ENCODE measurements around the gene MS4A7.
"Not testable (repeated sequence)": the region's sequence is repeated elsewhere in the genome, so short reads cannot be mapped to it uniquely, and the experiment has no call there.

Gene MS4A7

GRCh38 chr11:60378354-60378753 is at the start of gene MS4A7:
Gene MS4A7, plus strand, starts transcription at chr11:60378532. Its CDS starts 4,610 bp downstream, at chr11:60383142.
- no peak for DNase-seq

GRCh38 chr11:60332846-60333245 is 45.5 kb upstream of the MS4A7 start:
- DNase-seq, result no peak

DNA sequence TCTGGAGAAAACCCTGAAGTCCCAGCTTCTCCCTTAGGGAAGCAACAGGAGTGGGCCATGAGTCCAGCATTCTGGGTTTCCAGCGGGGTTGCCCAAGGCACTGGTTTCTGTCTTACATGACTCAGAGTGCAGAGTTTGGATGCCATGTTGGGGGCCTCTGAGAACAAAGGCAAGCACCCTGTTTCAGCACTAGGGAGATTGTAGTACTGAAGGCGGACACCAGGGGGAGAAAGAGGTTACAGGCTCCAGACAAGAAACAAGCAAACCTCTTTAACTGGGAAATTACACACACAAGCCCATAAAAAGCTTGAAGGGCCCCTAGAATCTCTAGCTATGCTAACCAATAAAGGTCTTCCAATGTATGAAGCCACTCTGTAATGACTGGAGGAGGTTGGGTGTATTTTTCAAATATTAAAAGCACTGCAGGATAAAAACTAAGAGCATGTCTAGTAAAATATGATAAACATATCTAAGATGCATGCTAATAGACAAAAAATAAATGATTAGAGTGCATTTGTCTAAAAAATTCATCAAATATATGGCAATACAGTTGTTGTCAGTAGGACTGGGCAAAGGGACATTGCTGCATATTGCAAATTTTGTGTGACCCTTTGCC is 44.2 kb upstream of the MS4A7 start:
- DNase-seq, result peak; percentile 19

- DNase-seq, result no peak
Measured at GRCh38 chr11:60336767-60337391, 41.5 kb upstream of the MS4A7 start.

DNA sequence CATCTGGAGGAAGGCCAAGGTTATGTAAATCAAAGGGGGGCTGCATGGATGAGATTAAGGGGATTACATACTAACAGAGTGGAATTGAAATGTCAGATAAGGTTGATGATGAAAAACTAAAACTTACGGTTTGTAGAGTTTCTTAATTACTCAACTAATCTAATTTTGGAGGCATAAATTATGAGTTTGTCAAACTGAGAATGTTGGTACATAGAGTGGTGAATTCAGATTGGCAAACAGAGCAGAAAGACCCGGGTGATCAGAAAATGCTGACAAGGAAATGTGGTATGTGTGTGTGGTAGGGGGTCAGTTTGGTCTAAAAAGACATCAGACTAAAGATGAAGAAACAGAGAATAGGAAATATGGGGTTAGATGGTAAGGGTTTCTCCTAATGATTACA is 40.3 kb upstream of the MS4A7 start:
- DNase-seq, result no peak

- no peak for DNase-seq
Measured at GRCh38 chr11:60339356-60339755, 39.0 kb upstream of the MS4A7 start.

DNA sequence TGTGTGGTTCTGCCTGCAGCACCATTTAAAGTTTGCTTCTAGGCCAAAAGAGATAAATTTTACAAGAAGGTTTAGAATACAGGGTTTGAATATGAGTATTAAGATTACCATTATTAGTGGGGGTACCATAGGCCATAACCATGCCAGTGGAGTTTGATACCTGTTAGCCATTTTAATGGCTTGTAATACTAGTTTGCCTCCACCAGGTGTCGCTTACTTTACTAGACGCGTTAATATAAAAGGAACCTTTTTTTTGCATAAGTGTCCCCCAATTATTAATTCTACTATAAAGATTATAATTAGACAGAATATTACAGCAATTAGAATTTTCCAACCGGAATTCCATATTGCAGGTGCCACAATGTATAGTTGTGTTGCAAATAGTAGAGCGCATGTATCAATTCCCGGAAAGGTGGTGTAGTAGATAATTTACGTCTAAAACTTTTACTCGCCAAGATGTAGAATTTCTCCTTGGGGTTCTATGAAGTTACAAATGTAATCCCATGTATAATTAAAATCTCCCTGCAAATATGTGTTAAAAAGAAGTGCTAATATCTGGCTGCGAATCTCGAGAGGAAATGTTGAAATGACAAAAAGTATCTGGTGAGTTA is 35.1 kb upstream of the MS4A7 start:
- DNase-seq, result no peak

GRCh38 chr11:60344146-60344545 is 34.2 kb upstream of the MS4A7 start:
- DNase-seq, result no peak

- DNase-seq, result no peak
Measured at GRCh38 chr11:60345489-60345888, 32.8 kb upstream of the MS4A7 start.

- no peak for DNase-seq
Measured at GRCh38 chr11:60347084-60347797, 31.1 kb upstream of the MS4A7 start.

DNA sequence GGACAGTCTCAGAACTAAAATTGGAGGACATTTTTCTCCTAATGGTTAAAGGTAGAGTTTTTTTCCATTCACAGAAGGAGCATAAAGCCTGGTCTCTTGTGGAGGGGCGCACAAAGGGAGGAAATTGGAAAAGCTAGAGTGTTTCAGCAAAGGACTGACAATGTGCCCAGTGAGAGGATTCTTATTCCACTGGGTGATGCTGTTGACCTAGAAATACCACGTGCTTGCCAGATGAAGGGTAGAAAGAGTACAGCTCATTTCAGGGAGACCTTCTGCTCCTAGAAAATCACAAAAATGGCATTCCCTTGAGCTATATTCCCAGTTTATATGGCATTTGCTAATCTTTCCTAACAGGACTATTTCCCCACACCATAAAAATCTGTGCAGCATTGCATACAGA is 30.2 kb upstream of the MS4A7 start:
- DNase-seq, result no peak

DNA sequence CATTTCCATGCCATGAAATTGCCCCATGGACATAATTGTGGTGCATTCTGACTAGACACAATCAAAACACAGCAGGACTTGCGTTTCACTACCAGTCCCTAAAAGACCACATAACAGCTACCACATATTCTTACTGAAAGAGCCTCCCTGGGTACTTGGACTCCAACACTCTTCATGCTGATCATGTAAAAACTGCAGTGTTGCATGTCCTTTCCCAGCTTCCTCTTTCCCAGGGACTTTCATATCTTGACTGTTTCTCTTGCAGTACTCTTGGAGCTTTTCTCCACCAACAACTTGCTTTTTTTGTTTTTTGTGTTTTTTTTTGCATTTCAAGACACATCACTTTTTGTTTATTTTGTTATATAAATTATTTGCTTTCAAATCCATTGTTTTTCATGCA is 28.3 kb upstream of the MS4A7 start:
- DNase-seq, result no peak

- DNase-seq, result no peak
Measured at GRCh38 chr11:60357771-60358170, 20.6 kb upstream of the MS4A7 start.

DNA sequence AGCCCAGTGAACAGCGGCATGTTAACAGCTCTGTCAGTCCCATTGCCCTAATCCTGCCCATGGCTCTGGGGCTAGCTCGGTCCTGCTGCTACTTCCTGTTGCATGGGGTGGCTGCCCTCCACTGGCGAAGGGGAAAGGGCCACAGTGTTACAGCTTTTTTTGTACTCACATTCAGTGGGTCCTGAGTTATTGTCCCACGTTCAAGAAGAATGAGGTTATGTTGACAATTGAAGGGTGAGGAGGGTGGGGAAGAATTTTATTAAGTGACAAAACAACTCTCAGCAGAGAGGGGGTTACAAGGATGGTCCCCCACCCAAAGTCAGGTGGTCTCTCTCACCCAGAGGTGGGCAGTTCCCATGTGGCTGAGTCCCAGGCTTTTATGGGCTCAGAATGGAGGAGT is 17.7 kb upstream of the MS4A7 start:
- no peak for DNase-seq

- no peak for DNase-seq
Measured at GRCh38 chr11:60362241-60362640, 16.1 kb upstream of the MS4A7 start.

DNA sequence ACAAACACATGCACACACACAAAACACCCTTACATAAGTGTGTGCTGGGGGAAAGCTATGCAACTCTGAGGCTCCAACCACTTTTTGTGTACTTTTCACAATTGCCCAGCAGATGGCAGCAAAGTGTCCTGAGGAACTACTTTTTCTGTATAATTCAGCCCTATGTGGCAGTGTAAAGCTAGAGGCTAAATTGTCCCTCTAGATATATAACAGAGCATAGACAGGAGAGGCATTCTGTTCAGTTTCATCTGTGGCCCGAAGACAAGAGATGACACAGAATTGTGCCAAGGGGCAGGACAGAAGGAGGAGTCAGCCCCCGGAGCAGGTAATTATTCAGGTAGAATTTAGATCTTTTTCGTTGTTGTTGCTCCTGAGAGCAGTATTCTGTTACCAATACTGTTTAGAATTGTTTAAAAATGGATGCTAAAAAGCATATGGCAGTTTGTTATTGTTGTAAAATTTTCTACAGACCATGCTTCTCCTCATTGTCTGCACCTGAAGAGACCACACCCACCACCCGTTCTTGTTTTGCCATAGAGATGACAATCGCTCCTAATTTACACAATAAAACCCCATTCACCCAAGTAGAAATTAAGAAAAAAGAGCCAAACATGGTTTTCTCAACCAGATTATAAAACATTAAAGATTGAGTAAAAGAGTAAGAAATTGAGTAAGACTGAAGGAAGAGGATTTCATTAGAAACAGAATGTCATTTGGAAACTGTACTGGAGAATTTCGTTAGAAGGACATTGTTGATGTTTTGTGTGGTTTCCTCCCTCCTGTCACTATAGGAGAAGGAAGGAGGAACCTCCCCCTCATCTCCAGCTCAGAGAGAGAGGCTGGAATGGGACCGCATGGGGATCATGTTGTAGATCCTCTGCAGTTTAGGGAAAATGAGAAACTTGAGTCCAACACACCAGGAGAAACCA is 14.5 kb upstream of the MS4A7 start:
- DNase-seq, result peak; percentile 12

DNA sequence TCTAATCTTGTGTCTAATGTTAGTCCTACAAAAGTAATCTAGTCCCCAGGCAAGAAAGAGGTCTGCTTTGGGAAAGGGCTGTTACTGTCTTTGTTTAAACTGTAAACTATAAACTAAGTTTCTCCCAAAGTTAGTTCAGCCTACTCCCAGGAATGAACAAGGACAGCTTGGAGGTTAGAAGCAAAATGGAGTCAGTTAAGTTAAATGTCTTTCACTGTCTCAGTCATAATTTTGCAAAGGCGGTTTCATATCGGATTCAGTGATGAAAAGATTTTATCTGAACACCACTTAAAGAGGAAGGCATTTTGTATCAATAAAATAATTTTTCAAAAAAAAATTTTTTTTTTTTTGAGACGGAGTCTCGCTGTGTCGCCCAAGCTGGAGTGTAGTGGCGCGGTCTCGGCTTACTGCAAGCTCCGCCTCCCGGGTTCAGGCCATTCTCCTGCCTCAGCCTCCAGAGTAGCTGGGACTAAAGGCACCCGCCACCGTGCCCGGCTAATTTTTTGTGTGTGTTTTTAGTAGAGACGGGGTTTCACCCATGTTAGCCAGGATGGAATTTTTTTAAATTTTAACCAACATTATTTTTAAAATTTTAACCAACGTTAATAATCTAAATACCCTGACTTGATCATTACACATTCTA is 11.9 kb upstream of the MS4A7 start:
- DNase-seq, result not testable (repeated sequence)

GRCh38 chr11:60367009-60367408 is 11.3 kb upstream of the MS4A7 start:
- no peak for DNase-seq

- no peak for DNase-seq
Measured at GRCh38 chr11:60367896-60368295, 10.4 kb upstream of the MS4A7 start.

DNA sequence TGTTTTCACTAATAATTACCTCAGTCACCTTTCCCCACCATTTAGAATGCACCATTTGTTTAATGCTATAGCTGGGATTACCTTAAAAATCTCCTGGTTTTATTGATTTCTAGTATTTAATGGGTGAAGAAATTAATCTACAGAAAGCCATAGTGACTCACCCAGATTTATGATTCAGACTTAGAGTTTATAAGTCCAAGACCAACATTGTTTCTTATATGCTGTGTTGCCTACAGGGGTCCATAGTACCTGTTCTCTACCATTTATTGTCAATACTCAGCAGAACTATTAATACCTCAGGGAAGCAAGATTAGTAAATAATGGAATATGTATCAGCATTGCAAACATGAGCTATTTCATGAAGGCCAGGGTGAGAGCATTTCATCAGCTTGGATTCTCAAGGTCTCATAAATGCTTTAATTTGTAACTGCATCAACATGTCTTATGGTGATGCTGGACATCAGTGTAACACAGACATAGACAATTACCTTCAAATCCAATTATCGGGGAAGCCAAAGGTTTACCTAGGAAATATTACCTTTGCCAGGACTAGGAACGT is 8.0 kb upstream of the MS4A7 start:
- no peak for DNase-seq

- DNase-seq, result no peak
Measured at GRCh38 chr11:60370811-60371298, 7.5 kb upstream of the MS4A7 start.

DNA sequence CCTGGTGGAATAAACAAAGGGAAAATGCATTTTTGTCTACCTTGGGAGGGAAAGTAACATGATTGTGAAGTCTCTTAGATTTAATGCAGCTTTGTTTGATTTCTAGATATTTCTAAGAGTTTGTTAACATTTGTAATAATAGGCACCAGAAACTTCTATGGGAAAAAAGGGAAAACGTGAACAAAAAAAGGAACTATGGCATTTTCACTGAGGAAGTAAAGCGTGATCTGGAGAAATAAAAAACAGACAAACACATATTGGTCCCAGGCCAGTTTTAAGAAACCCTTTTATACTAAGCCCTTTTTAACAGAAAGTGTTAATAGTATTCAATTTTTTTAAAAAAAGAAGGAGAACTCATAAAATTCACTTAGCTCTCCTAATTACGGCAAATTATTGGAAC is 6.9 kb upstream of the MS4A7 start:
- no peak for DNase-seq

All from activated CD4-positive, alpha-beta T cell treated with anti-CD3 and anti-CD28 coated beads for 1 hour (primary cell).